Spleen (tissue), 7 donors: ENCODE results near the gene FN3KRP.

Experiments
- CTCF ChIP-seq, 11 experiments: fragments of 200-600 bp in 7 of 11; fragments of 450-650 bp in 4 of 11; sonication (generic) in 4 of 11; IDR thresholded peaks in 8 of 11; conservative IDR thresholded peaks in 3 of 11; 1 replicate in 7 of 11; 2 replicates in 4 of 11; pipeline versions ENCODE4 v1.4.0 to v1.8.0; 2016 to 2021; ENCODE audit warnings: antibody characterized with exemption in 11 of 11, inconsistent platforms in 4 of 11, mild to moderate bottlenecking in 1 of 11
- POLR2A ChIP-seq, 3 donors: fragments of 450-650 bp; IDR thresholded peaks; one replicate each; pipeline ENCODE4 v1.5.1; 2017; ENCODE audit warnings: antibody characterized with exemption in 3 of 3, mild to moderate bottlenecking in 1 of 3
- POLR2AphosphoS5 ChIP-seq, 3 donors: sonication (generic); formaldehyde crosslinking; IDR thresholded peaks; one replicate each; pipeline ENCODE4 v1.5.1; 2017; ENCODE audit warnings: antibody characterized with exemption in 3 of 3
- donor health status: DM: no; HTN: no; CAD: no; lungs with moderate emphysema.
- donor health status: DM: no; HTN: no; CAD: no.
- donor health status: DM: no; HTN: no; CAD: no.

- TF ChIP-seq CTCF (IDR thresholded peaks at IDR 0.05 in 8 of 11, conservative IDR thresholded peaks at IDR 0.05 in 3 of 11), result no peak
- TF ChIP-seq POLR2AphosphoS5 (IDR thresholded peaks at IDR 0.05), result no peak
- TF ChIP-seq POLR2A (IDR thresholded peaks at IDR 0.05), result no peak
These were observed 27.1 kb downstream of the FN3KRP start for GRCh38 chr17:82743344-82744219.
